Measurements from ENCODE around the gene KRTAP7-1. TPM values are rescaled to one million over a fixed set of nuclear protein-coding genes. Genes with fewer than 3 reads are reported as not detected.

Gene KRTAP7-1
- total RNA-seq, 4 donors from 2014 or later: not detected

GRCh38 chr21:30793581-30794314, 35.8 kb downstream of the KRTAP7-1 start:
- TF ChIP-seq POLR2A (IDR thresholded peaks at IDR 0.05) (no peak), CTCF (IDR thresholded peaks at IDR 0.05) (no peak)
- intact Hi-C loops (cut with DNase I): no loop called here
- Histone ChIP-seq H3K9me3 (no peaks in the 10 kb centered on the region), H3K4me3 (replicated peaks in 1 of 3) (no peak overlapping the region), H3K27me3 (no peaks in the 10 kb centered on the region), H3K36me3 (no peaks in the 10 kb centered on the region), H3K27ac (no peak overlapping the region), H3K4me1 (no peaks in the 10 kb centered on the region)
- DNase-seq: no peak
- 63 to 75% methylated on average over 2 of the region's 2 CpGs for WGBS, 2 donors

- Histone ChIP-seq H3K4me3 (replicated peaks in 1 of 3) (no peak overlapping the region), H3K36me3 (no peaks in the 10 kb centered on the region), H3K27me3 (no peaks in the 10 kb centered on the region), H3K9me3 (no peaks in the 10 kb centered on the region), H3K4me1 (no peaks in the 10 kb centered on the region), H3K27ac (no peak overlapping the region)
- no peak for DNase-seq
- no peak for TF ChIP-seq CTCF (IDR thresholded peaks at IDR 0.05)
- no peak for TF ChIP-seq POLR2A (IDR thresholded peaks at IDR 0.05)
- intact Hi-C loops (cut with DNase I): no loop called here
- WGBS, 2 donors: 97 to 98% methylated on average over 1 of the region's 1 CpG
These were observed 50.3 kb downstream of the KRTAP7-1 start for GRCh38 chr21:30779249-30779648.

Small RNA genes within 50 kb of the gene (small RNA-seq; reads per million reads assigned to genes)
- gene KRTAP8-2P: not detected
- gene KRTAP8-3P: not detected

Other genes starting within 250 kb of the KRTAP7-1 start
- not detected for gene KRTAP22-2, start 239.4 kb downstream of the KRTAP7-1 start, total RNA-seq
- not detected for gene KRTAP6-3, start 237.3 kb downstream of the KRTAP7-1 start, total RNA-seq
- not detected for gene KRTAP6-2, start 230.9 kb downstream of the KRTAP7-1 start, total RNA-seq
- gene KRTAP22-1, start 228.7 kb downstream of the KRTAP7-1 start, total RNA-seq: not detected
- not detected for gene KRTAP6-1, start 215.8 kb downstream of the KRTAP7-1 start, total RNA-seq
- not detected for gene KRTAP20-1, start 213.3 kb downstream of the KRTAP7-1 start, total RNA-seq
- gene KRTAP20-4, start 209.1 kb downstream of the KRTAP7-1 start, total RNA-seq: not detected
- gene KRTAP20-2, start 194.6 kb downstream of the KRTAP7-1 start, total RNA-seq: not detected
- not detected for gene KRTAP20-3, start 186.9 kb downstream of the KRTAP7-1 start, total RNA-seq
- not detected for gene KRTAP21-3, start 111.0 kb downstream of the KRTAP7-1 start, total RNA-seq
- not detected for gene KRTAP21-2, start 82.5 kb downstream of the KRTAP7-1 start, total RNA-seq
- gene KRTAP21-1, start 74.3 kb downstream of the KRTAP7-1 start, total RNA-seq: not detected
- gene KRTAP8-1, start 16.5 kb downstream of the KRTAP7-1 start, total RNA-seq: not detected
- gene KRTAP11-1, start 51.8 kb upstream of the KRTAP7-1 start, total RNA-seq: not detected
- gene KRTAP19-8, start 208.7 kb upstream of the KRTAP7-1 start, total RNA-seq: not detected

All from thyroid gland (tissue), 4 donors.